Measurements from ENCODE around the gene ST6GALNAC4. TPM values are rescaled to one million over a fixed set of nuclear protein-coding genes. Genes with fewer than 3 reads are reported as not detected.
"Not testable (repeated sequence)": the region's sequence is repeated elsewhere in the genome, so short reads cannot be mapped to it uniquely, and the experiment has no call there.

ST6GALNAC4 gene
- total RNA-seq, 4 donors from 2014 or later: 4.6 to 28.5 (median 16.5) TPM

GRCh38 chr9:127870887-127871286, 46.0 kb downstream of the ST6GALNAC4 start:
- 84 to 92% methylated on average over 11 of the region's 12 CpGs for WGBS, 2 donors
- TF ChIP-seq CTCF (IDR thresholded peaks at IDR 0.05): no peak
- no peak for TF ChIP-seq POLR2A (IDR thresholded peaks at IDR 0.05)
- intact Hi-C loops (cut with DNase I; ENCODE audit: low total_unique reads): no loop called here
- H3K4me3 ChIP-seq (ENCODE audit: low read depth, poor library complexity, severe bottlenecking): no peak overlapping the region
- no peak for DNase-seq (ENCODE audit: low spot score in 2 of 2)

- WGBS, 2 donors: 60 to 70% methylated on average over 9 of the region's 9 CpGs
- H3K4me3 ChIP-seq (ENCODE audit: low read depth, poor library complexity, severe bottlenecking); DNase-seq (ENCODE audit: low spot score in 2 of 2); intact Hi-C loops (cut with DNase I; ENCODE audit: low total_unique reads): not testable (repeated sequence)
These were observed 46.7 kb downstream of the ST6GALNAC4 start for GRCh38 chr9:127870153-127870491.

GRCh38 chr9:127869310-127870152, 47.3 kb downstream of the ST6GALNAC4 start:
- no peak overlapping the region for H3K4me3 ChIP-seq (ENCODE audit: low read depth, poor library complexity, severe bottlenecking)
- TF ChIP-seq POLR2A (IDR thresholded peaks at IDR 0.05) (no peak), CTCF (IDR thresholded peaks at IDR 0.05) (peak in 1 of 3 donors; percentile 81)
- DNase-seq (ENCODE audit: low spot score in 2 of 2): peak; percentile 82 to 97
- WGBS, 2 donors: 67 to 71% methylated on average over 17 to 18 of the region's 18 CpGs
- intact Hi-C loops (cut with DNase I; ENCODE audit: low total_unique reads): no loop called here

- 89 to 91% methylated on average over 18 of the region's 18 CpGs for WGBS, 2 donors
- no peak for DNase-seq (ENCODE audit: low spot score in 2 of 2)
- intact Hi-C loops (cut with DNase I; ENCODE audit: low total_unique reads): no loop called here
These were observed 48.5 kb downstream of the ST6GALNAC4 start for GRCh38 chr9:127868278-127868902.

GRCh38 chr9:127867356-127868277, 49.2 kb downstream of the ST6GALNAC4 start:
- intact Hi-C loops (cut with DNase I; ENCODE audit: low total_unique reads): no loop called here
- H3K4me3 ChIP-seq (ENCODE audit: low read depth, poor library complexity, severe bottlenecking): no peak overlapping the region
- 82 to 87% methylated on average over 27 to 30 of the region's 30 CpGs for WGBS, 2 donors
- DNase-seq (ENCODE audit: low spot score in 2 of 2): no peak
- TF ChIP-seq CTCF (IDR thresholded peaks at IDR 0.05): no peak
- no peak for TF ChIP-seq POLR2A (IDR thresholded peaks at IDR 0.05)

More at GRCh38 chr9:127868278-127868902, 48.5 kb downstream of the ST6GALNAC4 start:
- no peak for TF ChIP-seq POLR2A (IDR thresholded peaks at IDR 0.05)
- no peak for TF ChIP-seq CTCF (IDR thresholded peaks at IDR 0.05)
- H3K4me3 ChIP-seq (ENCODE audit: low read depth, poor library complexity, severe bottlenecking): no peak overlapping the region

All from lower leg skin (tissue), 4 donors.